NB4 (cell line): ENCODE measurements around the gene TSPAN18.

Source experiments
- MYC ChIP-seq: IDR thresholded peaks from 2 replicates; pipeline ENCODE4 v1.6.1; 2011; ENCODE audit warnings: low read depth, low read length
- POLR2A ChIP-seq: IDR thresholded peaks from 2 replicates; pipeline ENCODE4 v1.6.1; 2011; ENCODE audit warnings: mild to moderate bottlenecking; ENCODE audit not compliant: insufficient read length; ENCODE audit errors: extremely low read depth
- TF ChIP-seq, protein P1 (sequence below): IDR thresholded peaks from one replicate; pipeline ENCODE4 v1.5.1; 2012; ENCODE audit warnings: low read depth, low read length

GRCh38 chr11:44934110-44934509 lies 207.3 kb downstream of the TSPAN18 start:
- no peak for TF ChIP-seq POLR2A
- TF ChIP-seq, protein P1, sequence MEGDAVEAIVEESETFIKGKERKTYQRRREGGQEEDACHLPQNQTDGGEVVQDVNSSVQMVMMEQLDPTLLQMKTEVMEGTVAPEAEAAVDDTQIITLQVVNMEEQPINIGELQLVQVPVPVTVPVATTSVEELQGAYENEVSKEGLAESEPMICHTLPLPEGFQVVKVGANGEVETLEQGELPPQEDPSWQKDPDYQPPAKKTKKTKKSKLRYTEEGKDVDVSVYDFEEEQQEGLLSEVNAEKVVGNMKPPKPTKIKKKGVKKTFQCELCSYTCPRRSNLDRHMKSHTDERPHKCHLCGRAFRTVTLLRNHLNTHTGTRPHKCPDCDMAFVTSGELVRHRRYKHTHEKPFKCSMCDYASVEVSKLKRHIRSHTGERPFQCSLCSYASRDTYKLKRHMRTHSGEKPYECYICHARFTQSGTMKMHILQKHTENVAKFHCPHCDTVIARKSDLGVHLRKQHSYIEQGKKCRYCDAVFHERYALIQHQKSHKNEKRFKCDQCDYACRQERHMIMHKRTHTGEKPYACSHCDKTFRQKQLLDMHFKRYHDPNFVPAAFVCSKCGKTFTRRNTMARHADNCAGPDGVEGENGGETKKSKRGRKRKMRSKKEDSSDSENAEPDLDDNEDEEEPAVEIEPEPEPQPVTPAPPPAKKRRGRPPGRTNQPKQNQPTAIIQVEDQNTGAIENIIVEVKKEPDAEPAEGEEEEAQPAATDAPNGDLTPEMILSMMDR: no peak
- no peak for TF ChIP-seq MYC
